ENCODE results near the gene DERA.
A peak's percentile ranks its signal among the peaks of the same experiment; 100 is the strongest.
"Not testable (repeated sequence)": the region's sequence is repeated elsewhere in the genome, so short reads cannot be mapped to it uniquely, and the experiment has no call there.

The DERA gene

DNA sequence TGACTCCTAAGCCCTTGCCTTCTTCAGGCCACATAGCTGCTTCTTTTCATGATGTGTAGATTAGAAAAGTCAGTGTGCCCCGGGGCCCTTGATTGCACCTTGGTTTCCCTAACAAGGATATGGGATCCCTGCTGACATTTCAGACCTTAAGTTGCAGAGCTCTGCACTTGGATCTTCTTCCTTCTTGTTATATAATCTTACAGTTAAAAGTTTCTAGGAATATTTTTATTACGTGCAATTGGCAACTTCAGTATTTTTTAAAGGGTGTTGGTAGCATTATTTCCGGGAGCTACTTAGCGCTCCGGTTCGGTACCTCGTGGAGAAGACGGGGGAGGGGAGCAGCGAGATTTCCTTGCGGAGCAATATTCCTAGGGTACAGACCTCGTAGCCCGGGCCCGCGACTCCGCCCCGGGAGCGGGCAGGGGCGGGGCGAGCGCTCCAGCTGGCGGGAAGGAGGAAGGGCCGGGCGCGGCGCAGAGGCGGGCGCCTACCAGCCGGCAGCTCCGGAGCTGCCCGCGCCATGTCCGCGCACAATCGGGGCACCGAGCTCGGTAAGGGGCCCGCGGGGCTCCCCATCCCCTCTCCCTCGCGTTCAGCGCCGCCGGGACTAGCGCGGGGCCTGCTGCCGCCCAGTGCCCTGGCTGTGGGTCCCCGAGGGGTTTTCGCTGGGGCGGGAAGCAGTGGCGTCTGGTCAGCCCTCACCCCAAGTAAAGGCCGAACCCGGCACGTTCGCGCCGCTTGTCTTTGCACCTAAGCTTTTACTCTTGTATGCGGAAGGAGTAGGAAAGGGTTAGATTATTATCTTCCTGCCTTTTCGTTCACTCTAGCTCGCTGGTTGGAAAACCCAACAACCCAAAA is at the start of gene DERA:
DERA (plus strand) TSS at position 469 of the 858 bp plus-strand sequence; CDS start at position 521, 52 bp downstream.
- H3K27ac ChIP-seq = peak within 1 kb of the TSS; percentile 76 to 89
- DNase-seq (ENCODE audit: low spot score) = peak; percentile 86
- H3K4me3 ChIP-seq = peak within 1 kb of the TSS; percentile 81
- TF ChIP-seq, protein P1, sequence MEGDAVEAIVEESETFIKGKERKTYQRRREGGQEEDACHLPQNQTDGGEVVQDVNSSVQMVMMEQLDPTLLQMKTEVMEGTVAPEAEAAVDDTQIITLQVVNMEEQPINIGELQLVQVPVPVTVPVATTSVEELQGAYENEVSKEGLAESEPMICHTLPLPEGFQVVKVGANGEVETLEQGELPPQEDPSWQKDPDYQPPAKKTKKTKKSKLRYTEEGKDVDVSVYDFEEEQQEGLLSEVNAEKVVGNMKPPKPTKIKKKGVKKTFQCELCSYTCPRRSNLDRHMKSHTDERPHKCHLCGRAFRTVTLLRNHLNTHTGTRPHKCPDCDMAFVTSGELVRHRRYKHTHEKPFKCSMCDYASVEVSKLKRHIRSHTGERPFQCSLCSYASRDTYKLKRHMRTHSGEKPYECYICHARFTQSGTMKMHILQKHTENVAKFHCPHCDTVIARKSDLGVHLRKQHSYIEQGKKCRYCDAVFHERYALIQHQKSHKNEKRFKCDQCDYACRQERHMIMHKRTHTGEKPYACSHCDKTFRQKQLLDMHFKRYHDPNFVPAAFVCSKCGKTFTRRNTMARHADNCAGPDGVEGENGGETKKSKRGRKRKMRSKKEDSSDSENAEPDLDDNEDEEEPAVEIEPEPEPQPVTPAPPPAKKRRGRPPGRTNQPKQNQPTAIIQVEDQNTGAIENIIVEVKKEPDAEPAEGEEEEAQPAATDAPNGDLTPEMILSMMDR (IDR thresholded peaks at IDR 0.05) = no peak

DNA sequence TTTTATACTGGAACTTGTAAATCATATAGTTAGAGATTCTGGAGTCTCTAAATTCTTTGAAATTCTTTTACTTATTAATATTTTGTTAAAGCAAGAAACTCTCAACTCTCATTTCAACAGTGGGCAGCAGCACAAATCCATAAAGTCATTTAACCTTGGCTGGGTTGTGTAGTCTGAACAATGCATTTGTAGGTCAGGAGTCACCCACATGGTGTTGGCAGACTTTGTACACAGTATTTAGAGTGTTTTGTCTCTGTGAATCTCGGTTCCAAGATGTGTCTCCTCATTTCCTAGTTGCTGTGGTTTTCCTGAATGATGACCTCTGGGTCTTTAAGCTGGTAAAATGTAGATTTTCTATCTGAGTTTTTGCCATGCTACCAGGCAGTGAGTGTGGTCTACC is 49.7 kb upstream of the DERA start:
- TF ChIP-seq, protein P1 (IDR thresholded peaks at IDR 0.05) = no peak
- DNase-seq (ENCODE audit: low spot score) = no peak
- no peak overlapping the region for H3K27ac ChIP-seq
- no peak overlapping the region for H3K4me3 ChIP-seq

- Histone ChIP-seq H3K27ac (no peak overlapping the region), H3K4me3 (no peak overlapping the region)
- TF ChIP-seq, protein P1 (IDR thresholded peaks at IDR 0.05) = no peak
- no peak for DNase-seq (ENCODE audit: low spot score)
These were observed 48.3 kb upstream of the DERA start for GRCh38 chr12:15862840-15863239.

GRCh38 chr12:15863372-15863771 is 47.8 kb upstream of the DERA start:
- Histone ChIP-seq H3K4me3 (no peak overlapping the region), H3K27ac (no peak overlapping the region)
- DNase-seq (ENCODE audit: low spot score) = no peak
- TF ChIP-seq, protein P1 (IDR thresholded peaks at IDR 0.05) = no peak

DNA sequence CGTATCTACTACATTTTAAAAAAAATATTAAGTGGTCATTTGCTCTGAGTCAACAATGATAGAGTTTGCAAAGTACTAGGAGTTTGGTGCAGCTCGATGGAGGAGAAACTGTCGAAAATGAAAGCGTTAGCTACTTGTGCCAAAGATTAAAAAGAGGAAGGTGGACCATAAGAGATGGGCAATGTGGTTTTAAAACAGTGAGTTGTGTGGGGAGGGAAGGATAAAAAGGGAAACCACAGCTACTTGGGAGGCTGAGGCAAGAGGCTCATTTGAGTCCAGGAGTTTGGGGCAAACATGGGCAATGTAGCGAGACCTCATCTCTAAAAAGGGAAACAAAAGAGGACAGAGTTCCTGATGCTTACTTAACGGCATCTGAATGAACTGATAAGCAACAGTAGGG is 47.1 kb upstream of the DERA start:
- H3K4me3 ChIP-seq = no peak overlapping the region
- DNase-seq (ENCODE audit: low spot score) = no peak

DNA sequence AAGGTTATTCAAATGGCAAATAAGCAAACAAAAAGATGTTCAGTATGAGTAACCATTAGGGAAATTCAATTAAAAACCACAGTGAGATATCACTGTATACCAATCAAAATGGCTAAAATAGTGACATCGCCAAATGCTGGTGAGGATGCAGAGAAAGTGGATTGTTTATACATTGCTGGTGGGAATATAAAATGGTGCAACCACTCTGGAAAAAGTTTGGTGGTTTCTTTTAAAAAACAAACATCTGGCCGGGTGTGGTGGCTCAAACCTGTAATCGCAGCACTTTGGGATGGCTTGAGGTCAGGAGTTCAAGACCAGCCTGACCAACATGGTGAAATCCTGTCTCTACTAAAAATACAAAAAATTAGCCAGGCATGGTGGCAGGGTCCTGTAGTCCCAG is 42.9 kb upstream of the DERA start:
- Histone ChIP-seq H3K4me3 (no peak overlapping the region), H3K27ac (no peak overlapping the region)
- TF ChIP-seq, protein P1 (IDR thresholded peaks at IDR 0.05) = no peak
- DNase-seq (ENCODE audit: low spot score) = no peak

More for the DNA sequence above, 47.1 kb upstream of the DERA start:
- TF ChIP-seq, protein P1 (IDR thresholded peaks at IDR 0.05) = no peak
- H3K27ac ChIP-seq = no peak overlapping the region

DNA sequence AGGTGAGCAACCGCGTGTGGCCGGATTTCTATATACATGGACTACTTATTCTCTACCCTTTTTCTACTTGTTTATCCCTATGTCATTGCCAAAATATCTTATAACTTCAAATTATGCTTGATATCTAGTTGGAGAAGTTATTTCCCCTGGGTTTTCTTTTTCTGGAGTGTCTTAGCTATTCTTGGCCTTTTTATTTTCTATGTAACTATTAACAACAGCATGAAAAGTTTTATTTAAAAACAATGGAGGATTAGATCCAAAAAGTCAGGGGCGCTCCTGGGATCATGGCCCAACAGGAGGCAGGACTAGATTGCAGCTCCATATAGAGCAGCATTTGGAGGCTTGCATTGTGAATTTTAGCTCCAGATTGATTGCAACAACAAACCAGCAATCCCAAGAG is 37.6 kb upstream of the DERA start:
- H3K4me3 ChIP-seq = no peak overlapping the region
- TF ChIP-seq, protein P1 (IDR thresholded peaks at IDR 0.05) = no peak
- no peak for DNase-seq (ENCODE audit: low spot score)
- no peak overlapping the region for H3K27ac ChIP-seq

DNA sequence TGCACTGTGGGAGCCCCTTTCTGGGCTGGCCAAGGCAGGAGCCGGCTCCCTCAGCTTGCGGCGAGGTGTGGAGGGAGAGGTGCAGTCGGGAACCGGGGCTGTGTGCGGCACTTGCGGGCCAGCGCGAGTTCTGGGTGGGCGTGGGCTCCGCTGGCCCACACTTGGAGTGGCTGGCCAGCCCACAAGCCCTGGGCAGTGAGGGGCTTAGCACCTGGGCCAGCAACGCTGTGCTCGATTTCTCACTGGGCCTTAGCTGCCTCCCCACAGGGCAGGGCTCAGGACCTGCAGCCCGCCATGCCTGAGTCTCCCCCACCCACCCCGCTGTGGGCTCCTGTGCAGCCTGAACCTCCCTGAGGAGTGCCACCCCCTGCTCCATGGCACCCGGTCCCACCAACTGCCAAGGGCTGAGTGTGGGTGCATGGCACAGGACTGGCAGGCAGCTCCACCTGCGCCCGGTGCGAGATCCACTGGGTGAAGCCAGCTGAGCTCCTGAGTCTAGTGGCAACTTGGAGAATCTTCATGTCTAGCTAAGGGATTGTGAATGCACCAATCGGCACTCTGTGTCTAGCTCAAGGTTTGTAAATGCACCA is 36.5 kb upstream of the DERA start:
- not testable (repeated sequence) for DNase-seq (ENCODE audit: low spot score); H3K27ac ChIP-seq; H3K4me3 ChIP-seq
